ENCODE data around the gene TSPAN3. TPM values are rescaled to one million over a fixed set of nuclear protein-coding genes. Genes with fewer than 3 reads are reported as not detected.

Gene TSPAN3
- total RNA-seq, 1 donor = 194 TPM

- TF ChIP-seq, protein P1, sequence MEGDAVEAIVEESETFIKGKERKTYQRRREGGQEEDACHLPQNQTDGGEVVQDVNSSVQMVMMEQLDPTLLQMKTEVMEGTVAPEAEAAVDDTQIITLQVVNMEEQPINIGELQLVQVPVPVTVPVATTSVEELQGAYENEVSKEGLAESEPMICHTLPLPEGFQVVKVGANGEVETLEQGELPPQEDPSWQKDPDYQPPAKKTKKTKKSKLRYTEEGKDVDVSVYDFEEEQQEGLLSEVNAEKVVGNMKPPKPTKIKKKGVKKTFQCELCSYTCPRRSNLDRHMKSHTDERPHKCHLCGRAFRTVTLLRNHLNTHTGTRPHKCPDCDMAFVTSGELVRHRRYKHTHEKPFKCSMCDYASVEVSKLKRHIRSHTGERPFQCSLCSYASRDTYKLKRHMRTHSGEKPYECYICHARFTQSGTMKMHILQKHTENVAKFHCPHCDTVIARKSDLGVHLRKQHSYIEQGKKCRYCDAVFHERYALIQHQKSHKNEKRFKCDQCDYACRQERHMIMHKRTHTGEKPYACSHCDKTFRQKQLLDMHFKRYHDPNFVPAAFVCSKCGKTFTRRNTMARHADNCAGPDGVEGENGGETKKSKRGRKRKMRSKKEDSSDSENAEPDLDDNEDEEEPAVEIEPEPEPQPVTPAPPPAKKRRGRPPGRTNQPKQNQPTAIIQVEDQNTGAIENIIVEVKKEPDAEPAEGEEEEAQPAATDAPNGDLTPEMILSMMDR (IDR thresholded peaks at IDR 0.05; ENCODE audit: insufficient read depth, low read length) = no peak
- DNase-seq (ENCODE audit: low read depth) = no peak
- H3K4me3 ChIP-seq (ENCODE audit: low read depth, low read length) = no peak overlapping the region
These were observed 77.7 kb downstream of the TSPAN3 start for GRCh38 chr15:76993114-76993725.

DNA sequence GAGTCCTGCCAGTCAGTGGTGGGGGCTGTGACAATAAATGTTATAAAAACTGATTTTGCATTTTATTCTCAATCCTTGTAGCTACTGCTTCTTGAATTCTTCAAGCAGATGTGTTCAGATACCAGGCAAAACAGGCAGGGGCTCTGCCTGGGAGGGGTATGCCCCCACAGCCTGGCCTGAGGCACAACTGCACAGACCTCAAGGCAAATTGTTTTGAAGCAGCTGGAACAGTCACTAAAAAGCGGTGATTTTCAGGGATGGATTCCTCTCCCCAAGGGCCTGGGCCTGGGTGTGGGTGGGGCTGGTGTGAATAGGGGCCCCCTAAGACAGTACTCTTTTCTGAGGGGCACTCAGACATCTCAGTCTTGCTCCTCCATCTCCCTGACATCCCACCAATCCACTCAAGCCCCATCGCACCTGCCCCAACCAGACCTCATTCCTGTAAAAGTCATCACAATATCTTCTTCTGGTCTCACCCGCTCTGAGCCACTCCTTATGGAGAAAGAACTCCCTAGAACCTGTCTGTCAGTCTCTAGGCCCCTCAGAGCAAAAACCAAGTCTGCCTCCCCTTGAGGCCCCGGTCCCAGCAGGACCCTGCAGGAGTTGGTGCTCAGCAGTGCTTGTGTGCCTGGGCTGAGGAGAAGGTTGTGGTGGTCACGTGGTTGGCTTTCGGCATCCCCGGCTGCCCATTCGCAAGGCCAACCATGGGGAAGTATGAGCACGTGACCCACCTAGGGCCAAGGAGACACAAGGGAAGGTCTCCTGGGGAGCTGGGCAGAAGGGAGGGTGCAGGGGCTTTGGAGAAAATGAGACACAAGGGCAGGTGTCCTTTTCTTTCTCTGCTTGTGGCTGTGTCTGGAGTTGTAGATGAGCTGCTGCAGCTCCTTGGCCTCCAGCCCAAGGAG lies 78.9 kb downstream of the TSPAN3 start:
- no peak for DNase-seq (ENCODE audit: low read depth)
- H3K4me3 ChIP-seq (ENCODE audit: low read depth, low read length) = no peak overlapping the region
- TF ChIP-seq, protein P1 (IDR thresholded peaks at IDR 0.05; ENCODE audit: insufficient read depth, low read length) = no peak

Other genes with a start within 250 kb of the TSPAN3 start
- 7.0 and 16.3 TPM in 2 replicates for gene SCAPER, start 165.8 kb downstream of the TSPAN3 start, total RNA-seq (ENCODE audit: low replicate concordance)
- 59.9 and 89.8 TPM in 2 replicates for gene RCN2, start 139.4 kb downstream of the TSPAN3 start, total RNA-seq (ENCODE audit: low replicate concordance)
- 0.18 TPM in 1 of 2 replicates, not detected in the other for gene PSTPIP1, start 76.0 kb downstream of the TSPAN3 start, total RNA-seq (ENCODE audit: low replicate concordance)

Data from fibroblast of the aortic adventitia (primary cell).